GM12874 (cell line): Measurements from ENCODE around the gene PCDH18.

Experiments
- CTCF ChIP-seq: IDR thresholded peaks from 2 replicates; pipeline ENCODE4 v1.5.1; 2011; ENCODE audit warnings: low read depth, mild to moderate bottlenecking, control low read depth, low read length, moderate library complexity; ENCODE audit not compliant: insufficient read depth

The PCDH18 gene, protein sequence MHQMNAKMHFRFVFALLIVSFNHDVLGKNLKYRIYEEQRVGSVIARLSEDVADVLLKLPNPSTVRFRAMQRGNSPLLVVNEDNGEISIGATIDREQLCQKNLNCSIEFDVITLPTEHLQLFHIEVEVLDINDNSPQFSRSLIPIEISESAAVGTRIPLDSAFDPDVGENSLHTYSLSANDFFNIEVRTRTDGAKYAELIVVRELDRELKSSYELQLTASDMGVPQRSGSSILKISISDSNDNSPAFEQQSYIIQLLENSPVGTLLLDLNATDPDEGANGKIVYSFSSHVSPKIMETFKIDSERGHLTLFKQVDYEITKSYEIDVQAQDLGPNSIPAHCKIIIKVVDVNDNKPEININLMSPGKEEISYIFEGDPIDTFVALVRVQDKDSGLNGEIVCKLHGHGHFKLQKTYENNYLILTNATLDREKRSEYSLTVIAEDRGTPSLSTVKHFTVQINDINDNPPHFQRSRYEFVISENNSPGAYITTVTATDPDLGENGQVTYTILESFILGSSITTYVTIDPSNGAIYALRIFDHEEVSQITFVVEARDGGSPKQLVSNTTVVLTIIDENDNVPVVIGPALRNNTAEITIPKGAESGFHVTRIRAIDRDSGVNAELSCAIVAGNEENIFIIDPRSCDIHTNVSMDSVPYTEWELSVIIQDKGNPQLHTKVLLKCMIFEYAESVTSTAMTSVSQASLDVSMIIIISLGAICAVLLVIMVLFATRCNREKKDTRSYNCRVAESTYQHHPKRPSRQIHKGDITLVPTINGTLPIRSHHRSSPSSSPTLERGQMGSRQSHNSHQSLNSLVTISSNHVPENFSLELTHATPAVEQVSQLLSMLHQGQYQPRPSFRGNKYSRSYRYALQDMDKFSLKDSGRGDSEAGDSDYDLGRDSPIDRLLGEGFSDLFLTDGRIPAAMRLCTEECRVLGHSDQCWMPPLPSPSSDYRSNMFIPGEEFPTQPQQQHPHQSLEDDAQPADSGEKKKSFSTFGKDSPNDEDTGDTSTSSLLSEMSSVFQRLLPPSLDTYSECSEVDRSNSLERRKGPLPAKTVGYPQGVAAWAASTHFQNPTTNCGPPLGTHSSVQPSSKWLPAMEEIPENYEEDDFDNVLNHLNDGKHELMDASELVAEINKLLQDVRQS

GRCh38 chr4:137531986-137532868 lies at the start of gene PCDH18:
Gene PCDH18 (minus strand): TSS chr4:137532494. CDS start chr4:137532088, 406 bp downstream.
- TF ChIP-seq CTCF = no peak

- TF ChIP-seq CTCF = no peak
These were observed 44.2 kb upstream of the PCDH18 start for GRCh38 chr4:137576446-137576845.

DNA sequence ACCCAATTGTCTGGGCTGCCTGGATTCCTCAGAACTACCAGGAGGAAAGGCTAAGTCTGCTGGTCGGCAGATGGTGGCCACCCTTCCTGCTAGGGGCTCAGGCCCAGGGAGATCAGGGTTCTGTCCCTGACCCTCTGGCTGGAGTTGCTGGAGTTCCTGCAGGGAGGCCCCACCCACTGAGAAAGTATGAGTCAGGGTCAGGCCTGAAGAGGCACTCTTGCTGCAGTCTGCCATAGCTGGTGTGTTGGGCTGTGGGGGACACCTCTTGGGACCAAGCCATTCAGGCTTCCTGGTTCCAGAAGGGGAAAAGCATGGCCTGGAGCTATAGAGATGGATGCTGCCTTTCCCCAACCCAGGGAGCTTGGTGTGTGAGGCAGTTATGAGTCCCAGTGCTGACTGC lies 40.4 kb upstream of the PCDH18 start:
- no peak for TF ChIP-seq CTCF

GRCh38 chr4:137572163-137572562 lies 39.9 kb upstream of the PCDH18 start:
- no peak for TF ChIP-seq CTCF

- no peak for TF ChIP-seq CTCF
These were observed 27.5 kb upstream of the PCDH18 start for GRCh38 chr4:137559801-137560200.

DNA sequence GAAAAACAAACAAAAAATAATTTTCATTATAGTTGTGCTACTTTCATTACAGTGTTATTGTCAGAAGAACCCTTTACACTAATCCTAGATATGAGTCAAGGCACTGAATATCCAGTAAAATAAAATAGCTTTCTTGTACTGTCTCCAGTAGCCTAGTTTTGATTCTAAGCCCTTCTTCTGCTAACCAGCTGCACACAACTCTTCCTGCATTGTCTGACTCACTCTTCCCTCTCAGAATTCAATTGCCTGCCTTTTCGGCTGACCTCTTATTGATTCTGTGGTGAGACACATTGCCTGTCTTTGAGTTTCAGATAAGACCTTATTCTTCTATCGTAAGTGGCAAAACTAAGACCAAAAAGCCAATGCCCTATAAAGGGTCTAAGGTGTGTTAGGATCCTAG lies 26.7 kb upstream of the PCDH18 start:
- TF ChIP-seq CTCF = no peak
